GM18508 (cell line): Measurements from ENCODE around the gene SFTPA2.
A peak's percentile ranks its signal among the peaks of the same experiment; 100 is the strongest.
"Not testable (repeated sequence)": the region's sequence is repeated elsewhere in the genome, so short reads cannot be mapped to it uniquely, and the experiment has no call there.

Experiments
- ATAC-seq: cut with Tn5 transposase; IDR thresholded peaks from one replicate; pipeline ENCODE4 v1.9.1; 2021; ENCODE audit warnings: moderate number of reproducible peaks; ENCODE audit not compliant: insufficient read depth, unreplicated experiment

The SFTPA2 gene

GRCh38 chr10:79561257-79561656 is 1.1 kb upstream of the SFTPA2 start:
- no peak for ATAC-seq

GRCh38 chr10:79559726-79560125 is 481 bp downstream of the SFTPA2 start:
- no peak for ATAC-seq

GRCh38 chr10:79556961-79557360 is 3.2 kb downstream of the SFTPA2 start:
- ATAC-seq: not testable (repeated sequence)

- ATAC-seq: no peak
Measured at GRCh38 chr10:79555354-79556309, 4.6 kb downstream of the SFTPA2 start.

GRCh38 chr10:79552143-79552542 is 8.1 kb downstream of the SFTPA2 start:
- no peak for ATAC-seq

- ATAC-seq: no peak
Measured at GRCh38 chr10:79547973-79548372, 12.2 kb downstream of the SFTPA2 start.

- not testable (repeated sequence) for ATAC-seq
Measured at GRCh38 chr10:79547128-79547527, 13.1 kb downstream of the SFTPA2 start.

GRCh38 chr10:79544926-79545659 is 15.1 kb downstream of the SFTPA2 start:
- not testable (repeated sequence) for ATAC-seq

GRCh38 chr10:79544408-79544807 is 15.8 kb downstream of the SFTPA2 start:
- ATAC-seq: not testable (repeated sequence)

- ATAC-seq: no peak
Measured at GRCh38 chr10:79542626-79543025, 17.6 kb downstream of the SFTPA2 start.

GRCh38 chr10:79540930-79541329 is 19.3 kb downstream of the SFTPA2 start:
- ATAC-seq: peak; percentile 90

GRCh38 chr10:79538311-79538710 is 21.9 kb downstream of the SFTPA2 start:
- not testable (repeated sequence) for ATAC-seq

- ATAC-seq: not testable (repeated sequence)
Measured at GRCh38 chr10:79533903-79534175, 26.4 kb downstream of the SFTPA2 start.

- not testable (repeated sequence) for ATAC-seq
Measured at GRCh38 chr10:79533142-79533902, 26.9 kb downstream of the SFTPA2 start.

- ATAC-seq: not testable (repeated sequence)
Measured at GRCh38 chr10:79528261-79528660, 31.9 kb downstream of the SFTPA2 start.

- not testable (repeated sequence) for ATAC-seq
Measured at GRCh38 chr10:79525049-79525710, 35.0 kb downstream of the SFTPA2 start.

- not testable (repeated sequence) for ATAC-seq
Measured at GRCh38 chr10:79523157-79523853, 36.9 kb downstream of the SFTPA2 start.

GRCh38 chr10:79522464-79522863 is 37.7 kb downstream of the SFTPA2 start:
- not testable (repeated sequence) for ATAC-seq

GRCh38 chr10:79521751-79522150 is 38.5 kb downstream of the SFTPA2 start:
- not testable (repeated sequence) for ATAC-seq
